ENCODE data around the gene MMP20. TPM values are rescaled to one million over a fixed set of nuclear protein-coding genes. Genes with fewer than 3 reads are reported as not detected.

The MMP20 gene
- total RNA-seq, 1 experiment from 2014 or later = not detected

DNA sequence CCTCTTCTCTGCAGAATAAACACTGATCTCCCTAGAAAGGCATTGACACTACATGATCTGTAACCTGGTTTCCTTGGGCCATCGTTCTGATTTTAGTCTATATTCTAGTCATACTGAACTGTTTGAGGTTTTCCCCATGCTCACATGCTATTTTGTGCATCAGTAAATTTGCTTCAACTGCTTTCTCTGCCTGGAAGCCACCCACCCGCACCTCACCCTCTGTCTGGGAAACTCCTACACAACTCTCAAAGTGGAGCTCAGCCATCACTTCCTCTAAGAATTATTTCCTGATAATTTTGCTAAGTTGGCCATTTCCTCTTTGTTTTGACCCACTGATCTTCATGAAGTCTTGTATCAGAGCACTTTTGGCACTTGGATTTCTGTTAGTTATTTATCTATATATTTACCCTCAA, 36.1 kb downstream of the MMP20 start:
- Histone ChIP-seq H3K27me3 (ENCODE audit: insufficient read depth, low read length) (no peaks in the 10 kb centered on the region), H3K79me2 (ENCODE audit: insufficient read depth, low read length) (no peaks in the 10 kb centered on the region), H2BK5ac (ENCODE audit: insufficient read length, low read length) (no peak overlapping the region), H3K4ac (ENCODE audit: low read depth, low read length) (no peak overlapping the region), H3K79me1 (ENCODE audit: insufficient read depth, low read depth, low read length, poor library complexity, severe bottlenecking) (no peaks in the 10 kb centered on the region), H3K14ac (ENCODE audit: insufficient read depth, low read length) (no peak overlapping the region), H3T11ph (ENCODE audit: low read length) (no peak overlapping the region), H3K18ac (ENCODE audit: insufficient read length, low read depth, low read length) (no peak overlapping the region), H2BK20ac (ENCODE audit: low read depth, low read length, poor library complexity, severe bottlenecking) (no peak overlapping the region), H3K9me3 (ENCODE audit: control insufficient read depth, low read depth, low read length) (no peaks in the 10 kb centered on the region), H2BK15ac (ENCODE audit: low read depth, low read length) (no peak overlapping the region), H2AFZ (ENCODE audit: low read length) (no peak overlapping the region), H3K27ac (ENCODE audit: insufficient read length, low read depth, low read length) (no peak overlapping the region), H4K5ac (ENCODE audit: insufficient read length, low read depth, low read length) (no peak overlapping the region), H3K4me2 (ENCODE audit: insufficient read depth, insufficient read length, low read length) (no peak overlapping the region), H3K23ac (ENCODE audit: insufficient read length, low read depth, low read length) (no peak overlapping the region), H2AK5ac (ENCODE audit: insufficient read length, low read length) (no peak overlapping the region), H4K8ac (replicated peaks; ENCODE audit: insufficient read length, low read depth, low read length) (no peak overlapping the region), H3K9ac (ENCODE audit: extremely low read depth, insufficient read length, low read length) (no peak overlapping the region), H2BK120ac (ENCODE audit: low read depth, low read length, poor library complexity, severe bottlenecking) (no peak overlapping the region), H3K56ac (ENCODE audit: insufficient read length, low read depth, low read length) (no peak overlapping the region), H3K23me2 (ENCODE audit: insufficient read length, low read depth, low read length, poor library complexity, severe bottlenecking) (no peaks in the 10 kb centered on the region), H4K20me1 (ENCODE audit: control insufficient read depth, insufficient read depth, insufficient read length) (no peaks in the 10 kb centered on the region), H4K91ac (ENCODE audit: insufficient read length, low read depth, low read length) (no peak overlapping the region), H2BK12ac (ENCODE audit: insufficient read length, low read depth, low read length) (no peak overlapping the region), H3K4me1 (ENCODE audit: insufficient read depth, low read length) (no peaks in the 10 kb centered on the region)
- H3K4me1 Mint-ChIP-seq = peaks cover 7% of the 10 kb centered on the region in 2 experiments
- TF ChIP-seq, protein P1, sequence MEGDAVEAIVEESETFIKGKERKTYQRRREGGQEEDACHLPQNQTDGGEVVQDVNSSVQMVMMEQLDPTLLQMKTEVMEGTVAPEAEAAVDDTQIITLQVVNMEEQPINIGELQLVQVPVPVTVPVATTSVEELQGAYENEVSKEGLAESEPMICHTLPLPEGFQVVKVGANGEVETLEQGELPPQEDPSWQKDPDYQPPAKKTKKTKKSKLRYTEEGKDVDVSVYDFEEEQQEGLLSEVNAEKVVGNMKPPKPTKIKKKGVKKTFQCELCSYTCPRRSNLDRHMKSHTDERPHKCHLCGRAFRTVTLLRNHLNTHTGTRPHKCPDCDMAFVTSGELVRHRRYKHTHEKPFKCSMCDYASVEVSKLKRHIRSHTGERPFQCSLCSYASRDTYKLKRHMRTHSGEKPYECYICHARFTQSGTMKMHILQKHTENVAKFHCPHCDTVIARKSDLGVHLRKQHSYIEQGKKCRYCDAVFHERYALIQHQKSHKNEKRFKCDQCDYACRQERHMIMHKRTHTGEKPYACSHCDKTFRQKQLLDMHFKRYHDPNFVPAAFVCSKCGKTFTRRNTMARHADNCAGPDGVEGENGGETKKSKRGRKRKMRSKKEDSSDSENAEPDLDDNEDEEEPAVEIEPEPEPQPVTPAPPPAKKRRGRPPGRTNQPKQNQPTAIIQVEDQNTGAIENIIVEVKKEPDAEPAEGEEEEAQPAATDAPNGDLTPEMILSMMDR (conservative IDR thresholded peaks at IDR 0.05) = no peak
- no CpG with 5 or more reads among the region's 2 CpGs for WGBS (ENCODE audit: extremely low coverage, insufficient read length, low lambda C conversion rate)
- peaks cover 0 to 4% of the 10 kb centered on the region in 2 experiments; a peak in 1 of 5 replicates for H3K9me3 Mint-ChIP-seq
- no peaks in the 10 kb centered on the region for H3K27me3 Mint-ChIP-seq (ENCODE audit: low read depth)
- H3K4me3 Mint-ChIP-seq = no peak overlapping the region
- DNase-seq = no peak
- no peak overlapping the region for H3K27ac Mint-ChIP-seq
- no peaks in the 10 kb centered on the region for H3K36me3 Mint-ChIP-seq (ENCODE audit: insufficient read depth in 1 of 3, low read depth in 3 of 3)

Data from H9 (cell line).